Measurements from ENCODE around the gene OR2K2.
"Not testable (repeated sequence)": the region's sequence is repeated elsewhere in the genome, so short reads cannot be mapped to it uniquely, and the experiment has no call there.

The OR2K2 gene

GRCh38 chr9:111320631-111321030, 9.4 kb downstream of the OR2K2 start:
- no peak for DNase-seq (ENCODE audit: low read depth)
- H3K4me3 ChIP-seq (ENCODE audit: control insufficient read depth, low read depth, low read length): no peak overlapping the region
- no peak for TF ChIP-seq CTCF (conservative IDR thresholded peaks at IDR 0.05; ENCODE audit: control insufficient read depth, insufficient read depth, low read depth, low read length)

GRCh38 chr9:111316796-111317195, 13.2 kb downstream of the OR2K2 start:
- TF ChIP-seq CTCF (conservative IDR thresholded peaks at IDR 0.05; ENCODE audit: control insufficient read depth, insufficient read depth, low read depth, low read length): no peak
- DNase-seq (ENCODE audit: low read depth): peak; percentile 87
- H3K4me3 ChIP-seq (ENCODE audit: control insufficient read depth, low read depth, low read length): no peak overlapping the region

- TF ChIP-seq CTCF (conservative IDR thresholded peaks at IDR 0.05; ENCODE audit: control insufficient read depth, insufficient read depth, low read depth, low read length): no peak
- H3K4me3 ChIP-seq (ENCODE audit: control insufficient read depth, low read depth, low read length): no peak overlapping the region
- no peak for DNase-seq (ENCODE audit: low read depth)
Measured at GRCh38 chr9:111305914-111306313, 24.1 kb downstream of the OR2K2 start.

- DNase-seq (ENCODE audit: low read depth); H3K4me3 ChIP-seq (ENCODE audit: control insufficient read depth, low read depth, low read length): not testable (repeated sequence)
Measured at GRCh38 chr9:111304000-111304399, 26.0 kb downstream of the OR2K2 start.

- TF ChIP-seq CTCF (conservative IDR thresholded peaks at IDR 0.05; ENCODE audit: control insufficient read depth, insufficient read depth, low read depth, low read length): no peak
- DNase-seq (ENCODE audit: low read depth): peak; percentile 91
- H3K4me3 ChIP-seq (ENCODE audit: control insufficient read depth, low read depth, low read length): no peak overlapping the region
Measured at GRCh38 chr9:111301195-111301594, 28.8 kb downstream of the OR2K2 start.

- TF ChIP-seq CTCF (conservative IDR thresholded peaks at IDR 0.05; ENCODE audit: control insufficient read depth, insufficient read depth, low read depth, low read length): no peak
Measured at GRCh38 chr9:111300140-111300735, 29.8 kb downstream of the OR2K2 start.

GRCh38 chr9:111299599-111299966, 30.4 kb downstream of the OR2K2 start:
- not testable (repeated sequence) for H3K4me3 ChIP-seq (ENCODE audit: control insufficient read depth, low read depth, low read length); DNase-seq (ENCODE audit: low read depth)

More at GRCh38 chr9:111300140-111300735, 29.8 kb downstream of the OR2K2 start:
- H3K4me3 ChIP-seq (ENCODE audit: control insufficient read depth, low read depth, low read length): no peak overlapping the region
- no peak for DNase-seq (ENCODE audit: low read depth)
